HG02884 (cell line): ENCODE data around the gene CRYZL1.
A peak's percentile ranks its signal among the peaks of the same experiment; 100 is the strongest.

Experiments used
- ATAC-seq: cut with Tn5 transposase; IDR thresholded peaks from one replicate; pipeline ENCODE4 v1.9.1; 2021; ENCODE audit warnings: mild to moderate bottlenecking, moderate library complexity; ENCODE audit not compliant: unreplicated experiment

Gene CRYZL1

GRCh38 chr21:33662046-33662445 lies 20.5 kb upstream of the CRYZL1 start:
- ATAC-seq = no peak

- no peak for ATAC-seq
Observed at GRCh38 chr21:33661146-33661545, 19.6 kb upstream of the CRYZL1 start.

GRCh38 chr21:33660406-33660805 lies 18.9 kb upstream of the CRYZL1 start:
- ATAC-seq = no peak

- no peak for ATAC-seq
Observed at GRCh38 chr21:33659568-33659949, 18.0 kb upstream of the CRYZL1 start.

GRCh38 chr21:33658919-33659567 lies 17.5 kb upstream of the CRYZL1 start:
- no peak for ATAC-seq

- ATAC-seq = no peak
Observed at GRCh38 chr21:33657124-33657820, 15.7 kb upstream of the CRYZL1 start.

- no peak for ATAC-seq
Observed at GRCh38 chr21:33655588-33656221, 14.2 kb upstream of the CRYZL1 start.

- ATAC-seq = no peak
Observed at GRCh38 chr21:33654412-33654811, 12.9 kb upstream of the CRYZL1 start.

- no peak for ATAC-seq
Observed at GRCh38 chr21:33651965-33652680, 10.6 kb upstream of the CRYZL1 start.

- no peak for ATAC-seq
Observed at GRCh38 chr21:33650929-33651509, 9.5 kb upstream of the CRYZL1 start.

- ATAC-seq = no peak
Observed at GRCh38 chr21:33650230-33650629, 8.7 kb upstream of the CRYZL1 start.

GRCh38 chr21:33648555-33648954 lies 7.0 kb upstream of the CRYZL1 start:
- ATAC-seq = no peak

- ATAC-seq = no peak
Observed at GRCh38 chr21:33647587-33647986, 6.0 kb upstream of the CRYZL1 start.

- no peak for ATAC-seq
Observed at GRCh38 chr21:33645730-33646129, 4.2 kb upstream of the CRYZL1 start.

GRCh38 chr21:33644383-33645074 lies 3.0 kb upstream of the CRYZL1 start:
- no peak for ATAC-seq

- no peak for ATAC-seq
Observed at GRCh38 chr21:33643658-33644311, 2.2 kb upstream of the CRYZL1 start.

GRCh38 chr21:33642896-33643657 lies 1.5 kb upstream of the CRYZL1 start:
- ATAC-seq = no peak

GRCh38 chr21:33642027-33642895 lies 720 bp upstream of the CRYZL1 start, which contains the start of gene ITSN1:
Gene ITSN1, plus strand, starts transcription at chr21:33642501. Its CDS starts 76,328 bp downstream, at chr21:33718829.
- ATAC-seq = peak; percentile 84
